GM21786 (cell line): ENCODE results near the gene ZNF581.

Experiments used
- ATAC-seq: cut with Tn5 transposase; IDR thresholded peaks from one replicate; pipeline ENCODE4 v1.9.1; 2021; ENCODE audit not compliant: unreplicated experiment

The ZNF581 gene

GRCh38 chr19:55678121-55678671 lies 34.7 kb downstream of the ZNF581 start:
- ATAC-seq = peak; percentile 77

DNA sequence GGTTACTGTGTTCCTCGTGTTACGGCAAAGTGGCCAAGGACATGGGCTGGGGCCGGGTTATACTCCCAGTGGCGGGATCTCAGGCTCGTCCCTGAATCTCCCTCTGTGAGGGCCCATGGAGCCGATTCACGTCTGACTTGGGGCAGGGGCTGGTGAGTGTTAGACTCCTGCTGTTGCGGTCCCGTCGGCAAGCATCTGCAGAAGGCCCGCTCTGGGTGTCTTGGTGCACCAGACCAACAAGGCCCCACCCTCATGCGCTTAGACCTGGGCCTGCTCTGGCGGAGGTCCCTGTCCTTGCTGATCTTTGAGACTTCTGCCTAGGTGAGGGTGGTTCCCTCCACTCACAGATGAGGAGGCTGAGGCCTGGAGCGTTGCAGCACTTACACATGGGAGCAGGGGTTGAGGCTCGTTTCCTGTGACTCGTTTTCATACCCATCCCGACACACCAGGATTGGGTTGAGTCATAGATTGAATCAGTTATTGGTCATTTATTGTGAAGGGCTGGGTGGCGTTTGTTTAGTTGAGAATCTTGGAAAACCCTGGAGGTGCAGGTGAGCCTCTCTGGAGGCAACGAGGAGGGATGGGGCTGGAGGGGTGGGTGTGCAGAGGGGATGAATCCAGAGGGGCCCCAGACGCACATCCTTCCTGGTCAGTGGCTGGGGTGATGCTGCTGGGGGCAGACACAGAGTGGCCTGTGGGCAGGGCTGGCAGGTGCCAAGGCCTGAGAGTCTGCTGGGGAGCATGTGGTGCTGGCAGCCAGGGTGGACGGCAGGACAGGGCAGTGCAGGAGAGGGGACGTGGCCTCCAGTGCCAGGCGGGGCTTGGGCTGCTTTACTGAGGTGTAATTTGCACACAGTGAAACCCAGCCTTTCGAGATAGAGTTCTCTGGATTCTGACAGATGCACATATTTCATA lies 36.2 kb downstream of the ZNF581 start:
- no peak for ATAC-seq

GRCh38 chr19:55680339-55681130 lies 37.1 kb downstream of the ZNF581 start:
- ATAC-seq = no peak

DNA sequence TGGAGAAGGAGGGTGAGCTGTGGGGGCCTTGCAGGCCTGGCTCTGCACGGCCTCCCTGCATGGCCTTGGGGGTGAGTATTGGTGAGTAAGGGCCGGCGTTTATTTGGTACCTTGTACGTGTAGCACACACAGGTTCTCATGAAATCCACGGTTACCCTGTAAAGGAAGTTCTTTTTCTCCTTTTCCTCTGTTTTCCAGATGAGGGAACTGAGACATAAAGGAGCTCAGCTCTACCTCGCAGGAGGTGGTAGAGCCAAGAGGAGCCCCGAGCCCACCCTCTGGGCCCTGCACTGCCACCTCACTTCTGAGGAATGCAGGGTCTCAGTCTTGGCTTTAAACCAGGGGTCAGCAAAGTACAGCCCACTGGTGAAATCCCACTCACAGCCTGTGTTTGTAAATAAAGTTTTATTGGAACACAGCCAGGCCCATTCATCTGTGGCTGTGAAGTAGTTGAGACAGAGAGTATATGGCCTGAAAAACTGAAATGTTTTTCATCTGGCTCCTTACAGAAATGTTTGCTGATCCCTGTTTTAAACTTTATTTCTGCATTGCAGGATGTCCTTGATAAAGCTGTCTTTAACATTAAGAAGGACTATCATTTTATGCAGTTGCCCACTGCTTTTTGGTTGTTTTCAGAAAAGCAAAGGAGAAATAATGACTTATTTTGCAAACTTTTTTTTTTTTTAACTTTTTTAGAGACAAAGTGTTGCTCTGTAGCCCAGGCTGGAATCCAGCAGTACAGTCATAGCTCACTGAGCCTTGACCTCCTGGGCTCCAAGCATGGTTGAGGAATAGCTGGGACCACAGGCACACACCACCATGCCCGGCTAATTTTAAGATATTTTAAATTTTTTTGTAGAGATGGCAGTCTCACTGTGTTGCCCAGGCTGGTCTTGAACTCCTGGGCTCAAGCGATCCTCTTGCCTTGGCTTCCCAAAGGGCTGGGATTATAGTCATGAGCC lies 38.0 kb downstream of the ZNF581 start:
- no peak for ATAC-seq

DNA sequence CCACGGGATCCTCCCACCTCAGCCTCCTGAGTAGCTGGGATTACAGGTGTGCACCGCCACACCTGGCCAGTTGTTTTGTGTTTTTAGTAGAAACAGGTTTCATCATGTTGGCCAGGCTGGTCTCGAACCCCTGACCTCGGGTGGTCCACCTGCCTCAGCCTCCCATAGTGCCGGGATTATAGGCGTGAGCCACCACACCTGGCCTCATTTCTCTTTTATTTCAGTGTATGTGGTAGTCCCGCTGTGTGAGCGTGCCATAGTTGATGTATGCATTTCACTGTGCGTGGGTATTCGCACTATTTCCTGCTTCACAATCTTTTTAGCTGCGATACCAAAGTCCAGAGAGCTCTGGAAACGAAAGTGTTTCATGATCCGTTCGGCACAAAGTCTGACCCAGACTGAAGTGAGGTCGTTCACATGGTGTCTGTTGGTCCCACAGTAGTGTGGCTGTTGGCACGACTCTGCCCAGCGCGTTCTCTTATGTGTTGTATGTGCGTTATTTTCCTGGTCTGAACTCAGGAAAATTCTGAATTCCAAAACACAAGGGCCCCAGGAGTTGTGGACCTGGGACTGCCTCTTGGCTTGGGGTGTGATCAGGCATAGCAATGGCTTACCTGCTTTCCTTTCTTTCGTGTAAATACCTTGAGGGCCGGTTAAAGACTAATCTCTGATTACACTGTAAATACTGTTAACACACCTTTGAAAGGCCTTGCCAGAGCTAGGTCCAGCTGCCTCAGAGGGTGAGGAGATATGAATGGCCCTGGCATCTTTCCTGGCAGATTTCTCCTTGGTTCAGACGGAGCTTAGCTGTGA lies 40.2 kb downstream of the ZNF581 start:
- no peak for ATAC-seq

DNA sequence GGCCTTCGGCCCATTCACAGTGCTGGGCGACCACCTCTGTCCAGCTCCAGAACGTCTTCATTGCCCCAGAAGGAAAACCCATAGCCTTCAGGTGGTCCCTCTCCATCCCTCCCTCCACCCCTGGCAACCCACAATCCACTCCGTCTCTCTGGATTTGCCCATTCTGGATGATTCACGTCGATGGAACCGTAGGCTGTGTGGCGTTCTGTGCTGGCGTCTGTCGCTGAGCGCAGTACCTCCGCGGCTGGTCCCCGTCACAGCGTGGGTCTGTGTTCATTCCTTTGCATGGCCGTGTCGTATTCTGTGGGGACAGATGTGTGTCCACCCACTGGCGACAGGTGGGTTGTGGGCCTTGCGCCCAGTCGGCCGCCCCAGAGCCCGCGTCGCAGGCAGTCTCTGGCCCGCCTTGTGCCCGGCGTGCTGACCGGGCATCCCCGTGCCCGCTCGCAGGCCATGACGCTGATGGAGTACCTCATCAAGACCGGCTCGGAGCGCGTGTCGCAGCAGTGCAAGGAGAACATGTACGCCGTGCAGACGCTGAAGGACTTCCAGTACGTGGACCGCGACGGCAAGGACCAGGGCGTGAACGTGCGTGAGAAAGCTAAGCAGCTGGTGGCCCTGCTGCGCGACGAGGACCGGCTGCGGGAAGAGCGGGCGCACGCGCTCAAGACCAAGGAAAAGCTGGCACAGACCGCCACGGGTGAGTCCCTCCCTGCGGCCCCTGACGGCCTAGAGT lies 41.7 kb downstream of the ZNF581 start:
- no peak for ATAC-seq

DNA sequence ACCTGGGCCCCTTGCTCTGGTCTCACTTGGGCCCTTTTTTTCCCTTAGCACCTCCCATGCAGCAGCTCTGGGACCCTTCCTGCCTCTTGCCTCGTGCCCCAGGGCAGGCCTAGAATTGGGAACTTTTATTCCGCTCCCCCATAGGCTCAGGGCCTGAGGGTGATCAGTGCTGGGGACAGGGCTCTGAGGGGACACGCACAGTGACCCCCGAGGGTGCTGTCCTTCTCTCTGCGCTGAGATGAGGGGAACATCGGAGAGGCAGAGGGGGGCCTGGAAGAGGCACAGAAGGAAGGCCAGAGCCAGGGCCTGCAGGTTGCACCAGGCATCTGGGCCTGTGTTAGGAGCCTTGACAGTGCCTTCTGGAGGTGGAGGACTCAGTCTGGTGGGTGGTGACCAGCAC lies 42.3 kb downstream of the ZNF581 start:
- ATAC-seq = no peak

DNA sequence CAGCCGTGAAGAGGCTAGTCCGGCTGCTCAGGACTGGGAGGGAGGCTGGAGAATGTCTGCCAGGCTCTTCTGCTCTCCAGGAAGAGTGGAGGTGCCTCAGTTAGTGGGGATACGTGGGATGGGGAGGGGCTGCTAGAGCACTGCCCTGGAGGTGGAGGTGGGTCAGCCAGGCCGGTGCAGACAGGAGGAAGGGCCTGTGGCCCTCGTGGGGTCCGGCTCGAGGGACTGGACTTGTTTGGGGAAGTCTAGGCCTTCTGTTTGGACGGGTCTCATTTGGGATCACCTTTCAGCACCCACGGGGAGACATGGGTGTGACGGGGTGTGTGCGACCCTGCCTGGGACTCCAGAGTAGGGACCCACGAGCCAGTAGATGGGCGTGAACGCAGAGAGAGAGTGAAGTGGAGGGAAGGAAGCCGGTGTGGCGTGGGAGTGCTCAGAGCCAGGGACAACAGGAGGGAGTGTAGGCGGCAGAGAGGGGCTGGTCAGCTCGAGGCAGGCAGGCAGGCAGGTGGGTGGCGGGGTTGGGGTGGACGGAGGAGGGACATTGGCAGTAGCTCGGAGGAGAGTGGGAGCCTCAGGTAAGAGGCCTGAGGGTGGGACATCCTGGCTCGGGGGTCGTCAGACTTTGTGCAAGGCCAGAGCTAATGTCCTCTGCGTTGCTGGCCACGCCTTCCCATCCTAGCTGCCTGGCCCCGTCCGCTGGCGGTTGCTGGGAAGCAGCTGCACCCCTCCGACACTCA lies 43.0 kb downstream of the ZNF581 start:
- ATAC-seq = no peak

- no peak for ATAC-seq
Observed at GRCh38 chr19:55687281-55688201, 44.1 kb downstream of the ZNF581 start.

DNA sequence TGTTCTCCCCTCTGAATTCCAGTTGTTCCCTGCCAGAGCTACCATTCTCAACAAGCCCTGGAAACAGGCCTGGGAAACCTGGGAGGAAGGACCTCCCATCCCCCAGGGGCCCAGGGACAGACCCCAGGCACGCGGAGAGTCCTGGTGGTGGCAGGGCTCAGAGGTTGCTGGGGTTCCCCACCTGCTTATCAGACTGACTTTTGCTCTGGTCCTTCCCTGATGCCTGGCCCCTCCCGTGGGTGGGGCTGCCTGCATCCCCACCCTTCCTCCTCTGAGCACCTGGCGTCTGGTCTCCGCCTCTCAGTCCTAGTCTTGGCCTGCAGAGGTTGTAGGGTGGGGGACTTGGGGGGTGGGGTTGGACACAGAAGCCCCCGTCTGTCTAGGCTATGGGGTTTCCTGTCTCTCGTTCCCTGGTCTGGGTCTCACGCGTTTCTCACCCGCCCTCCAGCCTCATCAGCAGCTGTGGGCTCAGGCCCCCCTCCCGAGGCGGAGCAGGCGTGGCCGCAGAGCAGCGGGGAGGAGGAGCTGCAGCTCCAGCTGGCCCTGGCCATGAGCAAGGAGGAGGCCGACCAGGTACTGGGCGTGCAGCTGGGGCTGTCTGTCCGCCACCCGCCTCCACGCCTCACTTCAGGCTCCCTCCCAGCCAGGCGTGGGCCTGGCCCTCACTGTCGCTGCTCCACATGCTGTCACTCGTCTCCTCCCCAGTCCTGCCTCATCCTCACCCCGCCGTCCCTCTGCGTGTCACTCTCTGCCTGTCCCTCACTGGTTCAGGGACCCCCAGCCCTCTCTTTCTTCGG lies 45.2 kb downstream of the ZNF581 start:
- ATAC-seq = no peak

GRCh38 chr19:55689411-55690108 lies 46.1 kb downstream of the ZNF581 start:
- ATAC-seq = no peak

DNA sequence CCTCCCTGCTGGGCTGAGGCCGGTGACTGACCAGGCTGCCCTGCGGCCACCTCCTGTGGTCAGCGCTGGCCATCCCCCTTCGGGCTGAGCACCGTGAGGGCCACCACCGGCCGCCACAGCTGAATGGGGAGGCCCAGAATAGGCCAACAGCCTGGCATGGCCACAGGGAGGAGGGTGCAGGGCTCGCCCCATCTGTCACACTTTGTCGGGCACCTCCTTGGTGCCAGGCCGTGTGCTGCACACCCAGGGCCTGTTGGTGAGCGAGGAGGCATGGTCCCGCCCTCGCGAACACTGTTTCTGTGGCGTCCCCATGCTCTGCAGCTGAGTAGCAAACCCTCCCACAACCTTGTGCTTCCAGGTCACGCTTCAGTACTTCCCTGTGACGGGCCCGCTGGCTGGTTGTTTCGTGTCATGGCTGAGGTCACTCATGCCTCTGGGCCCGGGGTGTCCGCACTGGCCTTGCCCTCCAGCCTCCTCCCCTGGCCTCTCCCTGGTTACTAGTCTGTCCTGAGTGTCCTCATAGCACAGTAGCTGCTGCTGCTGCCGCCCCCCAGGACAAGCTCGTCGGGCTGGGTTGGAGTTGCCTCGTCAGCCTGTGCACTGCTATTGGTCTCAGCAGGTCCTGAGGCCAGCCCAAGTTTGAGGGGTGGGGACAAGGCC lies 46.8 kb downstream of the ZNF581 start:
- ATAC-seq = no peak

- no peak for ATAC-seq
Observed at GRCh38 chr19:55690769-55691545, 47.5 kb downstream of the ZNF581 start.

- no peak for ATAC-seq
Observed at GRCh38 chr19:55691561-55692481, 48.4 kb downstream of the ZNF581 start.
